HG02885 (cell line): Measurements from ENCODE around the gene MEIG1.
"Not testable (repeated sequence)": the region's sequence is repeated elsewhere in the genome, so short reads cannot be mapped to it uniquely, and the experiment has no call there.

Experiments
- ATAC-seq: cut with Tn5 transposase; IDR thresholded peaks from one replicate; pipeline ENCODE4 v1.9.1; 2021; ENCODE audit warnings: mild to moderate bottlenecking; ENCODE audit not compliant: unreplicated experiment, poor library complexity

The MEIG1 gene, protein sequence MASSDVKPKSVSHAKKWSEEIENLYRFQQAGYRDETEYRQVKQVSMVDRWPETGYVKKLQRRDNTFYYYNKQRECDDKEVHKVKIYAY

DNA sequence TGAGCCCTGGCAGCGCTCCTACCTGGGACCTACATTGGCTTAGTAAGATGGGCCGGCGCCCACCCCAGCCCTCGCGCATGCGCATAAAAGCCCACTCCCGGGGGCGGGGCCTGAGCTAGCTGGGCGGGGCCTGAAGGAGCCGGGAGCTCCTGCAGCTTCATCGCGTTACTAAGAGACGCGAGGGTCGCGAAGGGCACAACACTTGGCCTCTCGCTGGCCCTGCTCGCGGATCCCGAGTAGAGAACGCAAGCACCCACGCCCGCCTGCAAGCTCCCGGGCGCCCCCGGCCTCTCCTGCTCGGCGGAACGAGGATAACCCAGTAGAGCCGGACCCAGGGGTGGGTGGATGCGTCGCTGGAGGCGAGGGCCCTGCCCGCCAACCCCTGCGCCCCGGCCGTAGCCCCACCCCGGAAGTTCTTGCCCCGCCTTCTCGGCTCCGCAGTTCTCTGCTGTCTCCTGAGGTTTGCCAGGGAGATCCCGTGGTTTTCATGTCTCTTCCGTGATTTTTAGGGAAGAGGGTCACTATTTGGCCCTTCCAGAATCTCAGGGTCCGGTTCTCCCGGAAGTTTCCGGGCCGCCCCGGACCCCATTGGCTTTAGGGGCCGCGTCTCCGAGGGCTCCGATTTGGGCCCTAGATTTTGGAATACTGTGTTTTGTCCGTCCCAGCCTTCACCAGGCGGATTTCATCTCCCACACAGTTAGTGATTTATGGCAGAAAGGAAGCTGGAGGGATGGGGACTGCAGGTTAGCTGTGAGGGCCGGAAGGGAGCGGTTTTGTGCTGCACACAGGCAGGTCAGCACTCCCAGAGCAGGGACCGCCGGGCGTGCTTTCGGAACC, at the start of gene MEIG1:
Gene MEIG1 (plus strand): TSS at position 168 of the 837 bp plus-strand sequence. CDS start 7,081 bp downstream, outside the sequence.
- peak; percentile 86 for ATAC-seq

DNA sequence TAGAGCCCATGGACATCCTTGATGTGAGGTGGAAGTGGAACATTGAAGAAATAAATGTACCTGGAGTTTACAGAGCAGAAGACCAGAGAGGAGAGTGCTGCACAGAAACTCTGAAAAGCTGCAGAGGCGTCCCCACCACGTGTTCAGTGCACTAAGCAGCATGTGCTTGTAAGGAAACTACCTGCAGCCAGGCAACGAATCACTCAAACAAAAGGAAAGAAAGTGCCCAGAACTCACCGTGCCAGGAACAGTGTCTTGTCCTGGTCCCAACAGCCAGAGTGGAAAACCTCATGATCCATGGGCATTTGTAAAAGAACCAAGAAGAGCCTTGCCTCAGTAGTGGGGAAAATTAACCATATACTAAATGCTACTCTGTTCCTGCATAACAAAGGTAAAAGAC, 48.2 kb upstream of the MEIG1 start:
- ATAC-seq, result no peak

DNA sequence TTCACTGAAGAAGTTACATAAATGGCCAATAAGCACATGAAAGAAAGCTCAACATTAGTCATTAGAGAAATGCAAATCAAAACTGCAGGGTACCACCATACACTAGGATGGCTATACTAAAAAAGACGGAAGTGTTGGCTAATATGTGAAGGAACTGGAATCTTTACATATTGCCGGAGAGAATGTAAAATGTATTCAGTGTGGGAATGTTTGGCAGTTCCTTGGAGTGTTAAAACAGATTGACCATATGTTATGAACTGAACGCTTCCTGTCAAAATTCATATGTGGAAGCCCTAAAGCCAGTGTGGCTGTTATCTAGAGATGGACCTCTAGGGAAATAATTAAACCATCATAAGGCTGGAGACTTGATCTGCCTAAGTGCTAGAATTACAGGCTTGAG, 47.4 kb upstream of the MEIG1 start:
- no peak for ATAC-seq

DNA sequence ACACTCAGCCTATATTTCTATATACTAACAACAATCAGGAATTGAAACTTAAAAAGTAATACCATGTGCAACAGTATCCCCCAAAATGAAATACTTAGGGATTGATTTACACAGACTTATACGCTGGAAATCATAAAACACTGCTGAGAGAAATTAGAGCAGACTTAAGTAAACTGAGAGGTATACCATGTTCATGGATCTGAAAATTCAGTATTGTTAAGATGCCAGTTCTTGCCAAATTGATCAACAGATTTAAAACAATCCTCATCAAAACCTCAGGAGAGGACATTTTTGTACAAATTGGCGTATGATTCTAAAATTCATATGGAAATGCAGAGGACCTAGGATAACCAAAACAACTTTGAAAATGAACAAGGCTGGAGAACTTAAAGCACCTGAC, 42.6 kb upstream of the MEIG1 start:
- no peak for ATAC-seq

DNA sequence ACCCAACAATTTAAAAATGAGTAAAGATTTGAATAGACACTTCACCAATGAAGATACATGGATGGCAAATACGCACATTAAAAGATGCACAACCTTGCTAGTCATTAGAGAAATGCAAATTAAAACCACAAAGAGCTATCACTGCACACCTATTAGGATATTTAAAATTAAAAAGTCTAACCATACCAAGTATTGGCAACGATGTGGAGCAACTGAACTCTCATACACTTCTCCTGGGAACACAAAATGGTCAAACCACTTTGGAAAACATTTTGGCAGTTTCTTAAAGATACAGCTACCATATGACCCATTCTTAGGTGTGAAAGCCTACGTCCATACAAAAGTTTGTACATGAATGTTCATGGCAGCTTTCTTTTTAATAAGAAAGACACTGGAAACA, 41.4 kb upstream of the MEIG1 start:
- ATAC-seq, result no peak

DNA sequence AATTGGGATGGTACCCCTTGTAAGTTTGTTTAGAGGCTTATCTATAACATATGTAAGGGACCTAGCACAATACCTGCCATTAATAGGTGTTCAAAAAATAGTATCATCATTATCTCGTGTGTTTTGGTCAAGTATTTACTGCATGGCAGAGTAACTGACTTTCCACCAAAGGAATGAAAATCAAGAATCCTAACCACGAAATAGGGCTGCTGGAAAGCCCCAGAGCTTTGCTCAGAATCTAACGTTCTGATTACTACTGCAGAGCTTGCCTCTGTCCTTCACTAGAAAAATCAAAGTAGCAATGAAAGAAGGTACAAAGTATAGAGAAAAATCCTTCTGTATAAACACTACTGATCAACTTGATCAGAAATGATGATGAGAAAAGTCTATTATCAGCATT, 40.2 kb upstream of the MEIG1 start:
- ATAC-seq, result no peak

DNA sequence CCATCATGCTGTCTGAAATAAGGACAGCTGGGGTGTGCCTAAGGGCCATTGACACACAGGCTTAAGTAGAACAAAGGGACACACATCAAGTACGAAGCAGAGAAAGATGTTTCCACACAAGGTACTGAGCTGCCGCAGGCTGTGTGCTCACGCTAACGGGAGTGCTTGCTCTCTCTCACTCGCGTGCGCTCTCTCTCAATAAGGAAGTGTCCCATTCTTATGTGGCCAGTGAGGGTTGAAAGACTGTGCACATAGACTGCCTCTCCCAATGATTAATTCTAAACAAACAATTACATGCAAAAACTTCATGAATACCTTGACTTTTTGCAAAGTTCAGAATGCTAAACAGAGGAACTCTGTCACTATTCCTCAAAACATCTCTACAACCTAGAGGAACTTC, 35.2 kb upstream of the MEIG1 start:
- ATAC-seq, result no peak

DNA sequence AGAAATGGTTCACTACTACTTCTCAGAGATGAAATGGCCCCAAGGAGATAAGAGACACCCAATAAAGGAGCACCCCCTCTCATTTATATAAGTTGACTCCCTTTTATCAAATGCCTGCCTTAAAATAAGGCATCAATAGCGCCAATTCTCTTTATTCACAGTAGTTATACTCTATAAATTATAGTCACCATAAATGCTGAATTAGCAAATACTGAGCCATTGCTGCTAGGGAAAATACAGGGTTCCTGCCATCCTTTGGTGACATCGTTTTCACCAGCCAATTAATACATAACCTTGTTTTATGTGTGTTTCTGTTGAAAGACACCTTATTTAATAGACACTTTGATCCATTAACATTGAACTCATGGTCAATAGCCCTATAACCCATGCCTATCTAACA, 33.9 kb upstream of the MEIG1 start:
- no peak for ATAC-seq

DNA sequence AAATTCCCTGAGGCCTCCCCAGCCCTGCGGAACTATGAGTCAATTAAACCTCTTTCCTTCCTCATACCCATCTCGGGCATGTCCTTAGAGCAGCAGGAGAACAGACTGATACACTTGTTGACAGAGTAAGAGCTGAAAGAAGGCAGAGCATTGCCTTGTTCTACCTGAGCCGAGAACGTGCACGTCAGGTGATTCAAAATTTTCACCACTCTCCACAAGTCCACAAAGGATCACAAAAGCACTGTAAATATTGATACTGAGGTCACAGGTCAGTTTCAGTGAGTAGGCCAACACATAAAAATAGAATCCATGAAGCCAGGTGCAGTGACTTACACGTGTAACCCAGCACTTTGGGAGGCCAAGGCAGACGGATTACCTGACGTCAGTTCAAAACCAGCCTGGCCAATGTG, 33.1 kb upstream of the MEIG1 start:
- ATAC-seq, result peak; percentile 25

DNA sequence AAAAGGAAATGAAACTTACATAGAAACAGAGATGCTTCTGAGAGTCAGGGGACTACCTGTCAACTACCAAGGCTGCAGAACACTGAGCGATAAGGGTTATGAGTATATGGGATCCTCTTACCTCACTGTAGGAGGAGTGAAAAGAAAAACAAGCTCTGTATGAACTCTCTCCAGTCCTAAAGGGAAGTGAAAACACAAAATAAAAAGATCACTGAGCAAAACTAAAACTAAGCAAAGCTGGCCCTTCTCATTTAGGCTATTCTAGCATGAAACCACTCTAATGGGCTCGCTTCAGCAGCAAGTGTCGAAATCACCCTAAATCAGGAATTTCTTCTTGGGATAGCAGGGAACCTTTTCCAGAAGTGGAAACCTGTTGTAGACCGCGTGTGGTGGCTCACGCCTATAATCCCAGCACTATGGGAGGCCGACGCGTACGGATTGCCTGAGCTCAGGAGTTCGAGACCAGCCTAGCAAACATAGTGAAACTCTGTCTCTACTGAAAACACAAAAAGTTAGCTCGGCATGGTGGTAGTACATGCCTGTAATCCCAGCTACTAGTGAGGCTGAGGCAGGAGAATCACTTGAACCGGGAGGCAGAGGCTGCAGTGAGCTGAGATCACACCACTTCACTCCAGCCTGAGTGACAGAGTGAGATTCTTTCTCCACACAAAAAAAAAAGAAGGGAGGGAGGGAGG, 32.3 kb upstream of the MEIG1 start:
- peak; percentile 99 for ATAC-seq

DNA sequence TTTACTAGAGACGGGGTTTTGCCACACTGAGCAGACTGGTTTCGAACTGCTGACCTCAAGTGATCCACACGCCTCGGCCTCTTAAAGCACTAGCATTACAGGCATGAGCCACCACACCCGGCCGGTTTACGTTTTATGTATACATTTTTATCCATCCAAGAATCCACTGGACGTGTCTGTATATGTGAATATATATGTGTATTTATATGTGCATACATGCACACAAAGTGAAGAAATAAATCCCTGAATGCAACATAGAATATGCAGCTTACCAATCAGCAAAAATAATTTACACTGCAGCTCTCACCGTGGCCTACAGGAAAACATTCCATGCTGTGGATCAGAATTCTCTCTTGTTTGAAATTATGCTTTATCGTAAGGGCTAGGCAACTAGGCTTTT, 28.6 kb upstream of the MEIG1 start:
- no peak for ATAC-seq

DNA sequence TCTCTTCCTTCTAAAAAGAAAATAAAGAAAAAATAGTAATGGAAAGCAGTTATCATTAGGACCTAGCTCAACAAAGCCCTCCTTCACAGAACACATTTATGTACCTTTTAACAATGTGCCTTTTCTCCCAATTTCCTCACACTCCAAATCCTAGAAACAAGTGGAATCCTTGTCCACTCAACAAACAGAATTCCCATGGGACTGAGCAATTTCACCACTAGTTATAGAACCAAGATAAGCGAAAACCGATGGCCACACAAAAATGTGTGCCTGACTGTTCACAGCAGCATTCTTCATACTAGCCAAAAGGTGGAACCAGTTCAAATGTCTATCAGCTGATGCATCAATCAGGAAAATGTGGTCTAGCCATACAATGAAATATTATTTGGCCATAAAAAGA, 22.6 kb upstream of the MEIG1 start:
- ATAC-seq, result no peak

DNA sequence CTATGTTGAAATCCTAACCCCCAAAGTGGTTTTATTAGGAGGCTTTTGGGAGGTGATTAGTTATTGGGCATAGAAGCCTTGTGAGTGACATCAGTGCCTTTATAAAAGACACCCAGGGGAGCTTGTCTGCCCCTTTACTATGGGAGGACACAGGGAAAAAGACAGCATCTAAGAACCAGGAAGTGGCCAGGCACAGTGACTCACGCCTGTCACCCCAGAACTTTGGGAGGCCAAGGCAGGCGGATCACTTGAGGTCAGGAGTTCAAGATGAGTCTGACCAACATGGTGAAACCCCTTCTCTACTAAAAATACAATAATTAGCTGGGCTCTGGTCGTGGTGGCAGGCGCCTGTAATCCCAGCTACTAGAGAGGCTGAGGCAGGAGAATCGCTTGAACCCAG, 20.2 kb upstream of the MEIG1 start:
- ATAC-seq, result not testable (repeated sequence)

DNA sequence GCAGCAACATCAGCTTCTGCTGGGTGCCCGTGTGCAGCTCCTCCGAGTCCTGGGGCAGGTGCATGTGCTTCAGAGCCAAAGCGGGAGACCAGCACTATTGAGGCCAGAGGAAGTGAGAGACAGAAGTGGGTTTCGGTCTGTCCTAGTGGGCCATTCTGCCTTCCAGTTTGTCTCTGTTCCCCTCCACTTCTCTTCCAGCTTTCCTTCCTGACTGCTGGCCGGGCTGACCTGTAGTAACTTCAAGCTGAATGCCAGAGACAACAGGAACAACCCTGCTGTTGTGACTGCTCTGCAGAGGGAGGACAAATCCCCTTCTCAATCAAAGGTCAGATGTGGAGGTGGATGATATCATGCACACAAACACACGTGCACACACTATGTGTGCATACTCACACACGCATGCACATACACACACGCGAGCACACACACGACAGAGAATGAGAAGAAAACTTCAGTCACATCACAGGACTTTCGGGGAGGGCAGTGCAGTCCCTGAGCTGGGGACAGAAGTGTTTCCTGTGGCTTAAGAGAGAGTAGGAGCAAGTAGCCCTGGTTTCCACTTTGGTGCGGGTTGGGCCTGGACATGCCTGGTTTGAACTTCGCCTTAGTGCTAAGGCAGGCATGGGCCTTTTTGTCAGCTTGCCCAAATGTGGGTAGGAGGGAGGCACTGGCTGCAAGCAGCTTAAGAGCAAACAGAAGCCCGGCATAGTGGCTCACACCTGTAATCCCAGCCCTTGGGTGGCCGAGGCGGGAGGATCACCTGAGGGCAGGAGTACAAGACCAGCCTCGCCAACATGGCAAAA, 16.8 kb upstream of the MEIG1 start:
- ATAC-seq, result peak; percentile 95

DNA sequence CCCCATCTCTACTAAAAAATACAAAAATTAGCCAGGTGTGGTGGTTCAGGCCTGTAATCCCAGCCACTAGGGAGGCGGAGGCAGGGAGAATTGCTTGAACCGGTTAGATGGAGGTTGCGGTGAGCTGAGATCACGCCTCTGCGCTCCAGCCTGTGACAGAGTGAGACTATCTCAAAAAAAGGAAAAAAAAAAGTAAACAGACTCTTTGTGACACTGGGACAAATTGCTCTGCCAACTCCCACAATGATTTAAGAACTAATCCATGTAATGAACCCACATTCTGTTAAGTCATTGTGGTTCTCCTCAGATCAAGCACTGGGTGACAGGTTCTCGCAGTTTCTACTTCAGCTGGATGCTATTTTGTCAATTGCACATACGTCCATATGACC, 16.2 kb upstream of the MEIG1 start:
- not testable (repeated sequence) for ATAC-seq

DNA sequence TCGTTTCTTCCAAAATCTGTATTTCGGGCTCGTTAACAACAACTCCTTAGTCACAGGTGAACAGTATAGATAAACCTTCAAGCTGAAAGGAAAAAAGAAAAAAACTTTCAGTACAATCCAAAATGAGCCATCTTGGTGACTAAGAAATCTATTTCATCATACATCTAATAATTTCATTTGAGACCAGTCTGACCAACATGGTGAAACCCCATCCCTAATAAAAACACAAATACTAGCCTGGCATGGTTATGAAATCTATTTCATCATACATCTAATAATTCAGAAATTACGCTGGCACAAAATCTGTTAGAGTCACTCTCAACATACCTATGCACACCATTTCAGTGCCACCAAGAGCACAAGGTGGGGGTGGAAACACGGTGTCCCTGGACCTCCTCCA, 14.1 kb upstream of the MEIG1 start:
- ATAC-seq, result no peak

DNA sequence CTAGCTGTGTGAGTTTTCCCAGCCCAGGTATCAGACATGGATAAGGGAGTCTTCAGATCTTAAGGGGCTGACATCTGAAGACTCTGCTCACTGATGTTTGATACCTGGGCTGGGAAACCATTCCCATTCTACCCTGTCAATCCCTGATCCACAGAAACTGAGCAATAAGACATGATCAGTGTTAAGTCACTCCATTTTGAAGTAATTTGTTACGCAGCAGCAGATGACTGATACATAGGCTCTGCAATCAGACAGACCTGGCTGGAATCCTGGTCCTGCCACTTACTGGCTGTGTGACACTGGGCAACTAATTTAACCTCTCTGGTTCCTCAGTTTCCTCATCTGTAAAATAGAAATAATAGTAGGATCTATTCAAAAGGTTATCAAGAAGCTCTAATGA, 11.9 kb upstream of the MEIG1 start:
- no peak for ATAC-seq

DNA sequence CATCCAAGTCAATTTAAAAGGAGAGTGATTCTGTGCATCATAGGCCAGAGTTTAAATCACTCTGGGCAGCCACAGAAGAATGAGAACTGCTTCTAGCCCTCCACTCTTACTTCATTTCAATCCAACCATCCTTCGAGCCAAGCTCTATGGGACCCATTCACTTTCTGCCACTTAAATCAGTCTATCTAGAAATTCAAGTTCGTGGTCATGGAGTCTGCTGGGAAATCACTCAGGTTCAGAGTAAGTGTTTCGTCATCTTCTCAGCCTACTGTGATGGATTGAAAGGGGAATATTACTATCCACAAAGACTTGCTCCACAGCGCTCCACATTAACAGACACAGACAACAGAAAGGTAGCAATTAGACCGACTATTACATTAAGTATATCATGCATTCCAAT, 9.9 kb upstream of the MEIG1 start:
- ATAC-seq, result no peak

DNA sequence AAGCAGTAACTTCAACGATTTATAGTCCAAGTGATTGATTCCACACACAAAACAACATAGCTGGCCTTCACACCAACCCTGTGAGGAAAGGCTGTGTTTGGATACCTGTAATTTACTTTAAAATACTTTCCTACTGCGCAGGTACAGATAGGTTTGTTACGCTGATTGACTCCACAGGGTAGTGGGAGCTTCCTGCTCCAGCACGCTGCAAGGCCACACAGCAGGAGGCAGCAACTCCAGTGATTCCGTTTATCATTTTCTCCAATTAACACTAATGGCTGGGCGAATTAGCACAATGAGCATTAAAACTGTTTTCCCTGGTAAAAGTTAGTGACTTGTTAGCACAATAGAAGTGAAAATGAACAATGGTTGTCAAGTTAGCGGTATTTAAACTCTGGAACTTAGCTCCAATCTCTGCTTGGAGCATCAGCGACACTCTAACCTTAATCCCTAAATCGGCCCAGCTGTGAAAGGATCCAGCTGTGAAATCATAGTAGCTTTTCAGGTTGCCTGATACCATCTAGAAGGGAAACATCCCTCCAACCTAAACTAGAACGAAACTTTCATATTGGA, 6.3 kb upstream of the MEIG1 start:
- ATAC-seq, result no peak

DNA sequence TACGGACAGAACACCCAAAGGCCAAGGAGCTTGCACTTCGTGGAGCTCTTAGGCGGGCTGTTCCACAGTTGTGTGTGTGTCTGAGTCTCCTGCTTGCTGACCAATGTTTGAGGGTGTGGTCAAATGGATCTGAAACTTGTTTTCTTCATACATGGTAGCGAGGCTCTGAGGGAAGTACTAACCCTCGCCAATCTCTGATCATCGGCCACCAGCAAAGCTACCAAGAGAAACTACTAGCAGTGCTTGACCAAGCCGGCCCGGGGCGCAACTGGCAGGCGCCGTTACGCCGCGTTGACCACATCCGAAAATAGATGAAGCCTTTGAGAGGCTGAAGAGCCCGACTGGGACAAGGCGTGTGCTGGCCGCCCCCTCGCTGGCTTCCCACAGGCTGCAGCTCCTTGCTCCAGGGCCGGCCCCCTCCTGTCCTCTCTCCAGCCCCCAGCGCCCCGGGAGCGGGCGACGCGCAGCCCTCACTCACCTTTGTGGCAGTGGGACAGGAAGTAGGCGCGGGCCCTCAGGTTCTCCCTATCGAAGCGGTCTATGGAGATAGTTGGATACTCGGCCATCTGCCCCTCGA, 5.7 kb upstream of the MEIG1 start:
- peak; percentile 28 for ATAC-seq
